A673 (cell line): Measurements from ENCODE around the gene EXT2. TPM values are rescaled to one million over a fixed set of nuclear protein-coding genes. Genes with fewer than 3 reads are reported as not detected.

Experiments used
- BruUV-seq: library from RNA; stranded (reverse); fragments of 400-500 nt; replicated peaks from 2 replicates; lab custom pipeline; 2021; lab: Mats Ljungman, UMichigan
- CTCF ChIA-PET: fragments of 300-600 bp; sonication (Branson Sonifier 250); formaldehyde crosslinking; loops from one replicate; lab custom pipeline; 2022; ENCODE audit warnings: antibody characterized with exemption; lab: Charles Lee
- POLR2A ChIA-PET: fragments of 300-600 bp; sonication (Branson Sonifier 250); formaldehyde crosslinking; loops from one replicate; lab custom pipeline; 2022; ENCODE audit warnings: antibody characterized with exemption; ENCODE audit not compliant: low non-redundant PET; lab: Charles Lee
- DNase-seq: peaks from one replicate; pipeline ENCODE4 v3.0.0-alpha.2; 2015; ENCODE audit warnings: low spot score
- H3K27ac ChIP-seq: fragments of 200-600 bp; sonication (generic); 2 replicates; pipeline ENCODE4 v1.5.1; 2016; ENCODE audit warnings: mixed run types, low read depth, mild to moderate bottlenecking, mixed read lengths, antibody characterized with exemption, low read length; ENCODE audit not compliant: poor library complexity, severe bottlenecking
- H3K27me3 ChIP-seq: fragments of 200-600 bp; sonication (generic); replicated peaks from 2 replicates; pipeline ENCODE4 v1.6.1; 2017; ENCODE audit warnings: mixed run types, low read depth, mild to moderate bottlenecking, mixed read lengths, antibody characterized with exemption, low read length; ENCODE audit not compliant: insufficient read depth, poor library complexity
- H3K36me3 ChIP-seq: fragments of 200-600 bp; sonication (generic); 2 replicates; pipeline ENCODE4 v1.6.1; 2016; ENCODE audit warnings: mixed run types, mild to moderate bottlenecking, mixed read lengths, antibody characterized with exemption, low read length; ENCODE audit not compliant: insufficient read depth, poor library complexity, severe bottlenecking
- H3K4me1 ChIP-seq: fragments of 200-600 bp; sonication (generic); 2 replicates; pipeline ENCODE4 v1.6.1; 2017; ENCODE audit warnings: mixed run types, mild to moderate bottlenecking, mixed read lengths, antibody characterized with exemption, low read length; ENCODE audit not compliant: insufficient read depth, poor library complexity, severe bottlenecking
- H3K4me3 ChIP-seq: fragments of 200-600 bp; sonication (generic); 2 replicates; pipeline ENCODE4 v1.5.1; 2016; ENCODE audit warnings: low read depth, mixed run types, mild to moderate bottlenecking, mixed read lengths, low read length; ENCODE audit not compliant: poor library complexity, severe bottlenecking
- H3K9me3 ChIP-seq: fragments of 200-600 bp; sonication (generic); 2 replicates; pipeline ENCODE4 v1.6.1; 2016; ENCODE audit warnings: mixed run types, low read depth, mild to moderate bottlenecking, mixed read lengths, antibody characterized with exemption, low read length; ENCODE audit not compliant: poor library complexity, severe bottlenecking
- CTCF ChIP-seq: fragments of 300-800, 200-600 bp; sonication (generic); conservative IDR thresholded peaks from 2 replicates; pipeline ENCODE4 v1.5.1; 2017; ENCODE audit warnings: low read depth, mild to moderate bottlenecking, antibody characterized with exemption, low read length, moderate library complexity, mixed read lengths
- EZH2 ChIP-seq: fragments of 200-600 bp; sonication (generic); IDR thresholded peaks from 2 replicates; pipeline ENCODE4 v1.6.1; 2017; ENCODE audit warnings: borderline replicate concordance, low read depth, mild to moderate bottlenecking, mixed read lengths, antibody characterized with exemption, low read length; ENCODE audit not compliant: poor library complexity, severe bottlenecking
- intact Hi-C: fragments of 100-400 bp; cut with micrococcal nuclease; formaldehyde crosslinking; loops from one replicate; pipeline ENCODE4 v1.10.0; 2022; ENCODE audit not compliant: unreplicated experiment
- total RNA-seq: library from RNA; stranded (reverse); gene quantifications from 2 replicates; pipeline ENCODE4 v1.2.3, GENCODE V29; 2021

The EXT2 gene
- total RNA-seq, 1 experiment from 2014 or later: 123 TPM

GRCh38 chr11:44120169-44120568, 24.7 kb downstream of the EXT2 start:
- ChIA-PET CTCF (interaction anchor here (0.6 to 2.4 kb wide), 4 partner anchors 10 to 26 kb away, joined by 3 to 8 read pairs (median 6); partner anchors contain the start of gene EXT2), POLR2A (interaction anchor here (0.7 kb wide), 1 partner anchor 1486 kb away, joined by 6 read pairs; no protein-coding TSS in a partner anchor)
- intact Hi-C loops: no loop called here
- Histone ChIP-seq H3K27me3 (no peaks in the 10 kb centered on the region), H3K4me3 (no peak overlapping the region), H3K27ac (no peak overlapping the region), H3K9me3 (no peaks in the 10 kb centered on the region), H3K36me3 (peaks cover 50% of the 10 kb centered on the region), H3K4me1 (peaks cover 6% of the 10 kb centered on the region)
- BruUV-seq: no TSS peak
- DNase-seq: no peak
- TF ChIP-seq CTCF: peak; percentile 65
- no peak for TF ChIP-seq EZH2

- Histone ChIP-seq H3K36me3 (peaks cover 53% of the 10 kb centered on the region), H3K27me3 (no peaks in the 10 kb centered on the region), H3K4me1 (peaks cover 5% of the 10 kb centered on the region), H3K9me3 (no peaks in the 10 kb centered on the region), H3K4me3 (no peak overlapping the region), H3K27ac (no peak overlapping the region)
- no peak for DNase-seq
- POLR2A ChIA-PET: no interaction called here
- TF ChIP-seq CTCF (no peak), EZH2 (no peak)
- BruUV-seq: no TSS peak
- intact Hi-C loops: no loop called here
- CTCF ChIA-PET: no interaction called here
These were observed 30.1 kb downstream of the EXT2 start for GRCh38 chr11:44125598-44125997.

GRCh38 chr11:44126304-44126703, 30.8 kb downstream of the EXT2 start:
- ChIA-PET POLR2A (no interaction called here), CTCF (no interaction called here)

More at GRCh38 chr11:44126304-44126703, 30.8 kb downstream of the EXT2 start:
- DNase-seq: no peak
- no peaks in the 10 kb centered on the region for H3K27me3 ChIP-seq
- H3K9me3 ChIP-seq: no peaks in the 10 kb centered on the region
- intact Hi-C loops: no loop called here
- H3K27ac ChIP-seq: no peak overlapping the region
- peaks cover 11% of the 10 kb centered on the region for H3K4me1 ChIP-seq
- H3K4me3 ChIP-seq: no peak overlapping the region
- TF ChIP-seq EZH2 (no peak), CTCF (no peak)
- BruUV-seq: no TSS peak
- H3K36me3 ChIP-seq: peaks cover 60% of the 10 kb centered on the region
